SU-DHL-6 (cell line): ENCODE data around the gene MAB21L4.

ENCODE experiments used
- CTCF ChIP-seq: fragments of 200-600 bp; sonication (generic); IDR thresholded peaks from one replicate; pipeline ENCODE4 v1.5.1; 2017; ENCODE audit warnings: antibody characterized with exemption, mild to moderate bottlenecking, low read length, moderate library complexity; ENCODE audit not compliant: insufficient read depth, poor library complexity, severe bottlenecking
- EZH2phosphoT487 ChIP-seq: fragments of 200-600 bp; sonication (generic), shearing (Covaris generic); conservative IDR thresholded peaks from 2 replicates; pipeline ENCODE4 v1.6.1; 2018; ENCODE audit warnings: mild to moderate bottlenecking, antibody characterized with exemption, low read length, moderate library complexity, mixed read lengths

- TF ChIP-seq CTCF, result no peak
- no peak for TF ChIP-seq EZH2phosphoT487
Observed at GRCh38 chr2:240900141-240900860, 4.3 kb upstream of the MAB21L4 start.
